ENCODE results near the gene PRAF2. TPM values are rescaled to one million over a fixed set of nuclear protein-coding genes. Genes with fewer than 3 reads are reported as not detected.
A peak's percentile ranks its signal among the peaks of the same experiment; 100 is the strongest.

Gene PRAF2
- total and polyA plus RNA-seq, 11 donors = 8.0 to 24.0 (median 11.4) TPM

GRCh38 chrX:49110417-49110816, 36.6 kb upstream of the PRAF2 start:
- H3K36me3 ChIP-seq = peaks cover 0 to 41% (median 25%) of the 10 kb centered on the region in 9 donors
- no peaks in the 10 kb centered on the region for H3K27me3 ChIP-seq
- DNase-seq (no peak), ATAC-seq (no peak)
- TF ChIP-seq POLR2A (IDR thresholded peaks at IDR 0.05) (no peak), CTCF (IDR thresholded peaks at IDR 0.05) (no peak)
- intact Hi-C loops (cut with DNase I) = no loop called here
- no peak overlapping the region for H3K27ac ChIP-seq
- no peaks in the 10 kb centered on the region for H3K4me1 ChIP-seq
- no peak overlapping the region for H3K4me3 ChIP-seq
- WGBS, 4 donors = 82 to 96% (median 85%) methylated on average over 3 of the region's 3 CpGs
- no peaks in the 10 kb centered on the region for H3K9me3 ChIP-seq

GRCh38 chrX:49108641-49109040, 34.8 kb upstream of the PRAF2 start:
- Histone ChIP-seq H3K27ac (no peak overlapping the region), H3K4me1 (no peaks in the 10 kb centered on the region), H3K4me3 (no peak overlapping the region), H3K36me3 (peaks cover 0 to 31% (median 20%) of the 10 kb centered on the region in 9 donors), H3K27me3 (no peaks in the 10 kb centered on the region), H3K9me3 (no peaks in the 10 kb centered on the region)
- TF ChIP-seq CTCF (IDR thresholded peaks at IDR 0.05) = no peak
- no peak for TF ChIP-seq POLR2A (IDR thresholded peaks at IDR 0.05)
- DNase-seq (no peak), ATAC-seq (no peak)
- 58 to 65% (median 58%) methylated on average over 2 of the region's 2 CpGs for WGBS, 4 donors
- intact Hi-C loops (cut with DNase I) = loop anchor here in 1 of 10 donors (10.0 kb wide), 1 partner anchor 154 kb away; the partner anchor contains the start of gene OTUD5

GRCh38 chrX:49106930-49107329, 33.1 kb upstream of the PRAF2 start:
- Histone ChIP-seq H3K4me3 (no peak overlapping the region), H3K27ac (no peak overlapping the region), H3K27me3 (no peaks in the 10 kb centered on the region), H3K36me3 (peaks cover 0 to 16% (median 5%) of the 10 kb centered on the region in 9 donors), H3K4me1 (no peaks in the 10 kb centered on the region), H3K9me3 (no peaks in the 10 kb centered on the region)
- TF ChIP-seq CTCF (IDR thresholded peaks at IDR 0.05) (peak in 10 of 12 donors; percentile 8 to 52 (median 34)), POLR2A (IDR thresholded peaks at IDR 0.05) (no peak)
- DNase-seq (peak in 1 of 5 donors; percentile 41), ATAC-seq (peak; percentile 72 to 86 (median 80))
- intact Hi-C loops (cut with DNase I) = loop anchor here in 1 of 10 donors (10.0 kb wide), 1 partner anchor 152 kb away; the partner anchor contains the start of gene OTUD5
- WGBS, 4 donors = 41 to 50% (median 45%) methylated on average over 6 to 7 of the region's 7 CpGs

- Histone ChIP-seq H3K36me3 (peaks cover 0 to 10% (median 3%) of the 10 kb centered on the region in 9 donors), H3K4me3 (no peak overlapping the region), H3K27ac (no peak overlapping the region), H3K9me3 (no peaks in the 10 kb centered on the region), H3K4me1 (peaks cover 0 to 5% (median 0%) of the 10 kb centered on the region in 12 donors), H3K27me3 (no peaks in the 10 kb centered on the region)
- DNase-seq = no peak
- no peak for ATAC-seq
- intact Hi-C loops (cut with DNase I) = loop anchor here in 1 of 10 donors (10.0 kb wide), 1 partner anchor 151 kb away; the partner anchor contains the start of gene OTUD5
- WGBS, 4 donors = 82 to 97% (median 90%) methylated on average over 4 of the region's 4 CpGs
- TF ChIP-seq POLR2A (IDR thresholded peaks at IDR 0.05) = no peak
- TF ChIP-seq CTCF (IDR thresholded peaks at IDR 0.05) = no peak
Observed at GRCh38 chrX:49106296-49106695, 32.5 kb upstream of the PRAF2 start.
